DOHH2 (cell line): ENCODE results near the gene HERC4.

Source experiments
- H3F3A ChIP-seq: fragments of 200-600 bp; sonication (generic), shearing (Covaris generic); 2 replicates; pipeline ENCODE4 v1.6.0; 2016; ENCODE audit warnings: antibody characterized with exemption, mild to moderate bottlenecking; ENCODE audit not compliant: control insufficient read depth, insufficient read depth
- H3K27ac ChIP-seq: fragments of 200-600 bp; sonication (generic); 2 replicates; pipeline ENCODE4 v1.5.1; 2014; ENCODE audit warnings: low read depth, mild to moderate bottlenecking, low read length, moderate library complexity
- H3K27me3 ChIP-seq: fragments of 200-600 bp; sonication (generic); 2 replicates; pipeline ENCODE4 v1.6.1; 2014; ENCODE audit warnings: mild to moderate bottlenecking, low read length, mixed read lengths; ENCODE audit not compliant: control insufficient read depth
- H3K36me3 ChIP-seq: fragments of 200-600 bp; sonication (generic); 2 replicates; pipeline ENCODE4 v1.6.1; 2014; ENCODE audit warnings: mild to moderate bottlenecking, low read length, moderate library complexity, mixed read lengths; ENCODE audit not compliant: control insufficient read depth
- H3K4me1 ChIP-seq: fragments of 200-600 bp; sonication (generic); 2 replicates; pipeline ENCODE4 v1.6.1; 2014; ENCODE audit warnings: mild to moderate bottlenecking, low read length, mixed read lengths; ENCODE audit not compliant: control insufficient read depth
- H3K4me2 ChIP-seq: fragments of 200-600 bp; sonication (generic); 2 replicates; pipeline ENCODE4 v1.6.0; 2014; ENCODE audit warnings: mild to moderate bottlenecking, low read length, moderate library complexity
- H3K4me3 ChIP-seq: fragments of 200-600 bp; sonication (generic); 2 replicates; pipeline ENCODE4 v1.5.1; 2014; ENCODE audit warnings: mild to moderate bottlenecking, low read length, mixed read lengths
- H3K79me2 ChIP-seq: fragments of 200-600 bp; sonication (generic); 2 replicates; pipeline ENCODE4 v1.6.1; 2014; ENCODE audit warnings: mild to moderate bottlenecking, low read length, mixed read lengths; ENCODE audit not compliant: control insufficient read depth
- H3K9me2 ChIP-seq: fragments of 200-600 bp; sonication (generic); replicated peaks from 2 replicates; pipeline ENCODE4 v1.6.1; 2014; ENCODE audit warnings: mild to moderate bottlenecking, low read length, mixed read lengths; ENCODE audit not compliant: control insufficient read depth
- H3K9me3 ChIP-seq: fragments of 200-600 bp; sonication (generic); 2 replicates; pipeline ENCODE4 v1.6.1; 2014; ENCODE audit warnings: antibody characterized with exemption, low read length, mixed read lengths; ENCODE audit not compliant: control insufficient read depth, insufficient read depth
- H4K20me1 ChIP-seq: fragments of 200-600 bp; sonication (generic); 2 replicates; pipeline ENCODE4 v1.6.0; 2014; ENCODE audit warnings: low read depth, mild to moderate bottlenecking, antibody characterized with exemption, low read length, moderate library complexity; ENCODE audit not compliant: control insufficient read depth, insufficient read depth
- CTCF ChIP-seq: fragments of 200-600 bp; sonication (generic); IDR thresholded peaks from one replicate; pipeline ENCODE4 v1.5.1; 2014; ENCODE audit warnings: antibody characterized with exemption, mild to moderate bottlenecking, low read depth, low read length; ENCODE audit not compliant: poor library complexity, severe bottlenecking
- EZH2phosphoT487 ChIP-seq: fragments of 200-600 bp; sonication (generic); IDR thresholded peaks from 2 replicates; pipeline ENCODE4 v1.6.1; 2017; ENCODE audit warnings: borderline replicate concordance, mild to moderate bottlenecking, antibody characterized with exemption, low read length, moderate library complexity, mixed read lengths

HERC4 gene

GRCh38 chr10:68092512-68092911 lies 17.4 kb upstream of the HERC4 start:
- Histone ChIP-seq H3K4me3 (no peak overlapping the region), H4K20me1 (no peaks in the 10 kb centered on the region), H3K36me3 (no peaks in the 10 kb centered on the region), H3K4me1 (peaks cover 6% of the 10 kb centered on the region), H3K27me3 (no peaks in the 10 kb centered on the region), H3K9me3 (peaks cover 4% of the 10 kb centered on the region; the same call in 1 of the 2 replicates), H3F3A (no peaks in the 10 kb centered on the region), H3K9me2 (no peaks in the 10 kb centered on the region), H3K27ac (no peak overlapping the region), H3K79me2 (no peaks in the 10 kb centered on the region), H3K4me2 (no peak overlapping the region)
- TF ChIP-seq CTCF (no peak), EZH2phosphoT487 (no peak)

GRCh38 chr10:68090586-68090985 lies 15.5 kb upstream of the HERC4 start:
- TF ChIP-seq CTCF (no peak), EZH2phosphoT487 (no peak)
- H3K4me2 ChIP-seq = no peak overlapping the region
- no peaks in the 10 kb centered on the region for H3K36me3 ChIP-seq
- no peaks in the 10 kb centered on the region for H4K20me1 ChIP-seq
- H3K27me3 ChIP-seq = no peaks in the 10 kb centered on the region
- H3K9me3 ChIP-seq = peaks cover 4% of the 10 kb centered on the region; the same call in 1 of the 2 replicates
- H3K9me2 ChIP-seq = no peaks in the 10 kb centered on the region
- no peaks in the 10 kb centered on the region for H3F3A ChIP-seq
- peaks cover 6% of the 10 kb centered on the region for H3K4me1 ChIP-seq
- no peaks in the 10 kb centered on the region for H3K79me2 ChIP-seq
- no peak overlapping the region for H3K4me3 ChIP-seq
- no peak overlapping the region for H3K27ac ChIP-seq

DNA sequence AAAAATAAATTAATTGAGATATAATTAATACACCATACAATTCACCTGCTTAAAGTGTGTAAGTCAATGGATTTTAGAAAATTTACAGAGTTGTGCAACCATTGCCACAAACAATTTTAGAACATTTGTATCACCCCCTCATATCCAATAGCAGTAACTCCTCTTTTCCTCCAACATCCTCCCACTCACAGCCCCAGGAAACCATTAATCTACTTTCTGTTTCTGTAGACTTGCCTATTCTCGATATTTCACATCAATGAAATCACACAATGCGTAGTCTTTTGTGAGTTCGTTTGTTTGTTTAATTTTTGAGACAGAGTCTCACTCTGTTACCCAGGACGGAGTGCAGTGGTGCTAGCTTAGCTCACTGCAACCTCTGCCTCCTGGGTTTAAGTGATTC lies 13.7 kb upstream of the HERC4 start:
- Histone ChIP-seq H3K79me2 (no peaks in the 10 kb centered on the region), H3K9me3 (peaks cover 4% of the 10 kb centered on the region; the same call in 1 of the 2 replicates), H3K4me2 (no peak overlapping the region), H3K27me3 (no peaks in the 10 kb centered on the region), H3K9me2 (no peaks in the 10 kb centered on the region), H3F3A (no peaks in the 10 kb centered on the region), H3K4me3 (no peak overlapping the region), H3K4me1 (peaks cover 3% of the 10 kb centered on the region), H4K20me1 (no peaks in the 10 kb centered on the region), H3K36me3 (no peaks in the 10 kb centered on the region), H3K27ac (no peak overlapping the region)
- TF ChIP-seq EZH2phosphoT487 = no peak
- no peak for TF ChIP-seq CTCF
